Subcutaneous adipose tissue (tissue), 4 donors: ENCODE measurements around the gene FBF1. TPM values are rescaled to one million over a fixed set of nuclear protein-coding genes. Genes with fewer than 3 reads are reported as not detected.

ENCODE experiments used
- CTCF ChIP-seq: fragments of 450-650 bp; IDR thresholded peaks from one replicate; pipeline ENCODE4 v1.5.1; 2016; ENCODE audit warnings: low read depth, mild to moderate bottlenecking, control low read depth, antibody characterized with exemption, moderate library complexity
- total RNA-seq, 4 donors: library from RNA; depleted of rRNA; stranded (reverse); fragments of >200 nt; gene quantifications; one replicate each; pipeline ENCODE4 v1.1.0, GENCODE V29; 2016

FBF1 gene
- total RNA-seq, 4 donors from 2014 or later = 3.1 to 8.8 (median 6.7) TPM

- no peak for TF ChIP-seq CTCF
Observed at GRCh38 chr17:75959051-75959838, 18.4 kb upstream of the FBF1 start.

GRCh38 chr17:75950855-75951554 lies 10.2 kb upstream of the FBF1 start:
- no peak for TF ChIP-seq CTCF

GRCh38 chr17:75950421-75950820 lies 9.6 kb upstream of the FBF1 start:
- TF ChIP-seq CTCF = no peak

- no peak for TF ChIP-seq CTCF
Observed at GRCh38 chr17:75945211-75945610, 4.4 kb upstream of the FBF1 start.

GRCh38 chr17:75943491-75943890 lies 2.6 kb upstream of the FBF1 start:
- TF ChIP-seq CTCF = no peak

GRCh38 chr17:75942473-75942872 lies 1.6 kb upstream of the FBF1 start:
- no peak for TF ChIP-seq CTCF

- TF ChIP-seq CTCF = no peak
Observed at GRCh38 chr17:75941442-75941819, 589 bp upstream of the FBF1 start.
